ENCODE results near the gene TAF4B. TPM values are rescaled to one million over a fixed set of nuclear protein-coding genes. Genes with fewer than 3 reads are reported as not detected.
"Not testable (repeated sequence)": the region's sequence is repeated elsewhere in the genome, so short reads cannot be mapped to it uniquely, and the experiment has no call there.

Gene TAF4B
- total and polyA plus RNA-seq, 2 donors (not counting 1 experiment from before 2014, with no cell fraction given), result 0.42 to 2.0 TPM

DNA sequence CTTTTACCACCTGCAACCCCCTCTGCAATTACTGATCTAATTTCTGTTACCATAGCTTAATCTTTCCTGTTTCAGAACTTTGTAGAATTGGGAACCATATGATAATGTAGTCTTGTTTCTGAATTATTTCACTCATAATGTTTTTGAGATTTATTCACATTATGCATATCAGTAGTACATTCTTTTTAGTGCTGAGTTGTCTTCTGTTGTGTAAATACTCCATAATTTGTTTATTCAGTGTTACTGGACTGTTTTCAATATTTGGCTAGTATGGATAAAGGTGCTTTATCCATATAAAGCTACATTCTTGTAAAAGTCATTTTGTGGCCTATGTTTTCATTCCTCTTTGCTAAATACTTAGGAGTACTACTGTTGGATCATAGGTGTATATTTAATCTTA lies 152.5 kb downstream of the TAF4B start:
- Histone ChIP-seq H3K9ac (ENCODE audit: insufficient read depth, low read length) (no peak overlapping the region), H3K4me2 (ENCODE audit: extremely low read depth, insufficient read depth, low read length) (no peak overlapping the region), H2AFZ (ENCODE audit: low read length) (no peak overlapping the region), H3K79me2 (ENCODE audit: control insufficient read depth, insufficient read depth, low read length) (no peaks in the 10 kb centered on the region), H3K4me3 (replicated peaks in 1 of 4; ENCODE audit: control extremely low read depth in 1 of 4, insufficient read depth in 1 of 4, low read depth in 3 of 4, low read length in 4 of 4) (no peak overlapping the region), H3K4me1 (ENCODE audit: control insufficient read depth, extremely low read depth, insufficient read depth, low read length) (no peaks in the 10 kb centered on the region), H4K20me1 (ENCODE audit: control insufficient read depth, extremely low read depth, insufficient read depth, low read length) (no peaks in the 10 kb centered on the region), H3K27ac (ENCODE audit: insufficient read depth, low read length) (no peak overlapping the region), H3K36me3 (ENCODE audit: control insufficient read depth, insufficient read depth, low read length) (no peaks in the 10 kb centered on the region), H3K9me3 (ENCODE audit: control insufficient read depth, insufficient read depth, low read depth, low read length) (no peaks in the 10 kb centered on the region), H3K27me3 (ENCODE audit: control insufficient read depth, insufficient read depth, low read length) (no peaks in the 10 kb centered on the region)
- DNase-seq (ENCODE audit: low read depth in 2 of 2), result no peak
- TF ChIP-seq, protein P1, sequence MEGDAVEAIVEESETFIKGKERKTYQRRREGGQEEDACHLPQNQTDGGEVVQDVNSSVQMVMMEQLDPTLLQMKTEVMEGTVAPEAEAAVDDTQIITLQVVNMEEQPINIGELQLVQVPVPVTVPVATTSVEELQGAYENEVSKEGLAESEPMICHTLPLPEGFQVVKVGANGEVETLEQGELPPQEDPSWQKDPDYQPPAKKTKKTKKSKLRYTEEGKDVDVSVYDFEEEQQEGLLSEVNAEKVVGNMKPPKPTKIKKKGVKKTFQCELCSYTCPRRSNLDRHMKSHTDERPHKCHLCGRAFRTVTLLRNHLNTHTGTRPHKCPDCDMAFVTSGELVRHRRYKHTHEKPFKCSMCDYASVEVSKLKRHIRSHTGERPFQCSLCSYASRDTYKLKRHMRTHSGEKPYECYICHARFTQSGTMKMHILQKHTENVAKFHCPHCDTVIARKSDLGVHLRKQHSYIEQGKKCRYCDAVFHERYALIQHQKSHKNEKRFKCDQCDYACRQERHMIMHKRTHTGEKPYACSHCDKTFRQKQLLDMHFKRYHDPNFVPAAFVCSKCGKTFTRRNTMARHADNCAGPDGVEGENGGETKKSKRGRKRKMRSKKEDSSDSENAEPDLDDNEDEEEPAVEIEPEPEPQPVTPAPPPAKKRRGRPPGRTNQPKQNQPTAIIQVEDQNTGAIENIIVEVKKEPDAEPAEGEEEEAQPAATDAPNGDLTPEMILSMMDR (conservative IDR thresholded peaks at IDR 0.05 in 1 of 2, IDR thresholded peaks at IDR 0.05 in 1 of 2; ENCODE audit: low read depth in 1 of 2, low read length in 2 of 2), result no peak
- TF ChIP-seq EZH2 (IDR thresholded peaks at IDR 0.05; ENCODE audit: low read length, missing control alignments), result no peak

DNA sequence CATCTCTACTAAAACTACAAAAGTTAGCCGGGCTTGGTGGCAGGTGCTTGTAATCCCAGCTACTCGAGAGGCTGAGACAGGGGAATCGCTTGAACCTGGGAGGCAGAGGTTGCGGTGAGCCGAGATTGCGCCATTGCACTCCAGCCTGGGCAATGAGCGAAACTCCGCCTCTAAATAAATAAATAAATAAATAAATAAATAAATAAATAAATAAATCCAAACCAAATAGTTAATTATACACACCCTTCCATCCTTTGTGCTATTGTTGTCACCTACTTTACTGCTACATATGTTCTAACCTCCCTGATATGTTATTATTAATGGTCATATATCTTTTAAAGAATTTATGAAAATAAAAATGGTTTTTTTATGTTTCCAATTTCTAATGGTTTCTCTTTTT lies 155.3 kb downstream of the TAF4B start:
- not testable (repeated sequence) for H3K4me1 ChIP-seq (ENCODE audit: control insufficient read depth, extremely low read depth, insufficient read depth, low read length); H3K4me2 ChIP-seq (ENCODE audit: extremely low read depth, insufficient read depth, low read length); H3K27ac ChIP-seq (ENCODE audit: insufficient read depth, low read length); H3K9ac ChIP-seq (ENCODE audit: insufficient read depth, low read length); H4K20me1 ChIP-seq (ENCODE audit: control insufficient read depth, extremely low read depth, insufficient read depth, low read length); H3K4me3 ChIP-seq (replicated peaks in 1 of 4; ENCODE audit: control extremely low read depth in 1 of 4, insufficient read depth in 1 of 4, low read depth in 3 of 4, low read length in 4 of 4); H3K9me3 ChIP-seq (ENCODE audit: control insufficient read depth, insufficient read depth, low read depth, low read length); DNase-seq (ENCODE audit: low read depth in 2 of 2); H3K79me2 ChIP-seq (ENCODE audit: control insufficient read depth, insufficient read depth, low read length); H3K36me3 ChIP-seq (ENCODE audit: control insufficient read depth, insufficient read depth, low read length); H3K27me3 ChIP-seq (ENCODE audit: control insufficient read depth, insufficient read depth, low read length); H2AFZ ChIP-seq (ENCODE audit: low read length)

DNA sequence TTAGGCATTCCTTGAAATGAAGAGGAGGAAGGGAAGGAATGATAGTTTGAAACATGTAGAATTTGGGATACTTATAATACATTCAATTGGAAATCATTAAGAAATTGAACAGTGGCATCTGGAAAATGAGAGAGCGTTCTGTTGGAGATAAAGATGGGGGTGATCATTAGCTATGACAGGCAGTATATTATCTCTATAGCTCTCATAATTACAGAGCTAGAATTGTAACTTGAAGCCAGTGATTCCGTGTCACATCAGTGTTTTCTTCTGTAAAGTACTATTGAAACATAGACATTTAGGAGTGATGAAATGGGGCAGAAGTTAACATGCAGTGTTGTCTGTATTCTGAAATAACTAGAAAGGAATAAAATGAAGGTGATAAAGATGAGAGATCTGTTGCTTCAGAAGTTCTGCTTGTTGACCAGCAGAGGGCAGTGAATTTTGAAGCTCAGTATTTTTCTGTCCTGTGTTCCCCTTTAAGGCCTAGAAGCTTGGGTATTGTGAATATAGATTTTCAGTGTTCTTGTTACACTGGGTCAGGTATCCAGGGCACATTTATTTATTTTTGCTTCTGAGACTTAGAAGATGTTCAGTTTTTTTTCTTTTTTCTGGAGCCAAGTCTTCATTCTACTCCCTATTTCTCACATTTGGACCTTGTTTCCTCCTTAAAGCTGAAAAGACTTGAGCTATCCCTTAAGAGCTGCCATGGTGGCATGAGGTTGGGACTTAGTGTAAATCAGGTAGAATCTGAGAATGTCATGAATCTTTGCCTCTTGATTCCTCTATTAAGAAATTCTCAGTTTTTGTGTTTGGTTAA lies 157.4 kb downstream of the TAF4B start:
- Histone ChIP-seq H3K4me3 (replicated peaks in 1 of 4; ENCODE audit: control extremely low read depth in 1 of 4, insufficient read depth in 1 of 4, low read depth in 3 of 4, low read length in 4 of 4) (no peak overlapping the region), H3K9me3 (ENCODE audit: control insufficient read depth, insufficient read depth, low read depth, low read length) (no peaks in the 10 kb centered on the region), H3K36me3 (ENCODE audit: control insufficient read depth, insufficient read depth, low read length) (no peaks in the 10 kb centered on the region), H3K4me2 (ENCODE audit: extremely low read depth, insufficient read depth, low read length) (no peak overlapping the region), H3K4me1 (ENCODE audit: control insufficient read depth, extremely low read depth, insufficient read depth, low read length) (no peaks in the 10 kb centered on the region), H3K27ac (ENCODE audit: insufficient read depth, low read length) (no peak overlapping the region), H3K27me3 (ENCODE audit: control insufficient read depth, insufficient read depth, low read length) (no peaks in the 10 kb centered on the region), H4K20me1 (ENCODE audit: control insufficient read depth, extremely low read depth, insufficient read depth, low read length) (no peaks in the 10 kb centered on the region), H3K79me2 (ENCODE audit: control insufficient read depth, insufficient read depth, low read length) (no peaks in the 10 kb centered on the region), H3K9ac (ENCODE audit: insufficient read depth, low read length) (no peak overlapping the region), H2AFZ (ENCODE audit: low read length) (no peak overlapping the region)
- DNase-seq (ENCODE audit: low read depth in 2 of 2), result peak; percentile 53 to 86
- no peak for TF ChIP-seq EZH2 (IDR thresholded peaks at IDR 0.05; ENCODE audit: low read length, missing control alignments)
- TF ChIP-seq, protein P1 (conservative IDR thresholded peaks at IDR 0.05 in 1 of 2, IDR thresholded peaks at IDR 0.05 in 1 of 2; ENCODE audit: low read depth in 1 of 2, low read length in 2 of 2), result peak; percentile 65 to 82
